SU-DHL-6 (cell line): Measurements from ENCODE around the gene C3.

Experiments
- CTCF ChIP-seq: fragments of 200-600 bp; sonication (generic); IDR thresholded peaks from one replicate; pipeline ENCODE4 v1.5.1; 2017; ENCODE audit warnings: antibody characterized with exemption, mild to moderate bottlenecking, low read length, moderate library complexity; ENCODE audit not compliant: insufficient read depth, poor library complexity, severe bottlenecking
- EZH2phosphoT487 ChIP-seq: fragments of 200-600 bp; sonication (generic), shearing (Covaris generic); conservative IDR thresholded peaks from 2 replicates; pipeline ENCODE4 v1.6.1; 2018; ENCODE audit warnings: mild to moderate bottlenecking, antibody characterized with exemption, low read length, moderate library complexity, mixed read lengths

- TF ChIP-seq CTCF, result no peak
- TF ChIP-seq EZH2phosphoT487, result no peak
Measured at GRCh38 chr19:6693056-6693471, 27.4 kb downstream of the C3 start.
